ENCODE data around the gene VWA2. TPM values are rescaled to one million over a fixed set of nuclear protein-coding genes. Genes with fewer than 3 reads are reported as not detected.

VWA2 gene, protein sequence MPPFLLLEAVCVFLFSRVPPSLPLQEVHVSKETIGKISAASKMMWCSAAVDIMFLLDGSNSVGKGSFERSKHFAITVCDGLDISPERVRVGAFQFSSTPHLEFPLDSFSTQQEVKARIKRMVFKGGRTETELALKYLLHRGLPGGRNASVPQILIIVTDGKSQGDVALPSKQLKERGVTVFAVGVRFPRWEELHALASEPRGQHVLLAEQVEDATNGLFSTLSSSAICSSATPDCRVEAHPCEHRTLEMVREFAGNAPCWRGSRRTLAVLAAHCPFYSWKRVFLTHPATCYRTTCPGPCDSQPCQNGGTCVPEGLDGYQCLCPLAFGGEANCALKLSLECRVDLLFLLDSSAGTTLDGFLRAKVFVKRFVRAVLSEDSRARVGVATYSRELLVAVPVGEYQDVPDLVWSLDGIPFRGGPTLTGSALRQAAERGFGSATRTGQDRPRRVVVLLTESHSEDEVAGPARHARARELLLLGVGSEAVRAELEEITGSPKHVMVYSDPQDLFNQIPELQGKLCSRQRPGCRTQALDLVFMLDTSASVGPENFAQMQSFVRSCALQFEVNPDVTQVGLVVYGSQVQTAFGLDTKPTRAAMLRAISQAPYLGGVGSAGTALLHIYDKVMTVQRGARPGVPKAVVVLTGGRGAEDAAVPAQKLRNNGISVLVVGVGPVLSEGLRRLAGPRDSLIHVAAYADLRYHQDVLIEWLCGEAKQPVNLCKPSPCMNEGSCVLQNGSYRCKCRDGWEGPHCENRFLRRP
- not detected in 2 replicates for total RNA-seq

DNA sequence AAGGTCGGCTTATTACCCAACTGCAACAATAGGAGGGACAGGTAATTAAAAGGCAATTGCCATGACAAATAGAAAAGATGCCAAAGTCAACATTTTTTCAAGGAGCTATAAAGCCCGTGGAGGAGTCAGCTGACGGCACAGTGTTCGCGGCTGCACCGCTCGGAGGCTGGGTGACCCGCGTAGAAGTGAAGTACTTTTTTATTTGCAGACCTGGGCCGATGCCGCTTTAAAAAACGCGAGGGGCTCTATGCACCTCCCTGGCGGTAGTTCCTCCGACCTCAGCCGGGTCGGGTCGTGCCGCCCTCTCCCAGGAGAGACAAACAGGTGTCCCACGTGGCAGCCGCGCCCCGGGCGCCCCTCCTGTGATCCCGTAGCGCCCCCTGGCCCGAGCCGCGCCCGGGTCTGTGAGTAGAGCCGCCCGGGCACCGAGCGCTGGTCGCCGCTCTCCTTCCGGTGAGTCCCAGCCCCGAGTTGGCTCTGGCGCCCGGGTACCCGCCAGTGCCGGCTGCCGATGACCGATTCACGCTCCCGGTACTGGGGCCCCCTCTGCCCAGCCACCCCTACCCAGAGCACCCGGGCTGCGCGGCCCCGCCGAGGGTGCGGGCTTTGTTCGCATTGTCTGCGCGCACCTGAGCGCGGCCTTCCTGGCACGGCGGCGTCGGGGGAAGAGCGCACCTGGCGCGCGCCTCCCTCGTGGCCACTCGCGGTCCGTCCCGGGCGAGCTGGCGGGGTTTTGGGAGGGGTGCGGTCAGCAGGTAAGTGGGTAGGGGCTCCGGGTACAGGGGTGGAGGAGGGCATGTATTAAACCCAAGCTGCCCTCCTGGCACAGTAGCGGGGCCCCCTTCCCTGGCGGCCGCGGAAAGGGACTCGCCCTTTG is at the start of gene VWA2:
TSS of gene VWA2 (plus strand) at position 138 of the 877 bp plus-strand sequence. CDS start 9,460 bp downstream, outside the sequence.

Other genes with a start within 250 kb of the VWA2 start
- 2.8 and 11.1 TPM in 2 replicates for gene ADRB1, start 195.4 kb upstream of the VWA2 start, total RNA-seq
- gene CCDC186, start 65.1 kb upstream of the VWA2 start, total RNA-seq, result 10.9 and 16.4 TPM in 2 replicates
- gene TDRD1, start 59.9 kb upstream of the VWA2 start, total RNA-seq, result under 0.01 TPM in 1 of 2 replicates, not detected in the other
- gene AFAP1L2, start 165.2 kb downstream of the VWA2 start, total RNA-seq, result 0.17 and 0.54 TPM in 2 replicates